ENCODE data around the gene MAB21L2.
"Not testable (repeated sequence)": the region's sequence is repeated elsewhere in the genome, so short reads cannot be mapped to it uniquely, and the experiment has no call there.

Gene MAB21L2

GRCh38 chr4:150582146-150582872 lies at the start of gene MAB21L2:
Gene MAB21L2, plus strand, starts transcription at chr4:150582151. Its CDS starts 879 bp downstream, at chr4:150583030.
- DNase-seq, result no peak

GRCh38 chr4:150533673-150534072 lies 48.3 kb upstream of the MAB21L2 start:
- DNase-seq, result no peak

DNA sequence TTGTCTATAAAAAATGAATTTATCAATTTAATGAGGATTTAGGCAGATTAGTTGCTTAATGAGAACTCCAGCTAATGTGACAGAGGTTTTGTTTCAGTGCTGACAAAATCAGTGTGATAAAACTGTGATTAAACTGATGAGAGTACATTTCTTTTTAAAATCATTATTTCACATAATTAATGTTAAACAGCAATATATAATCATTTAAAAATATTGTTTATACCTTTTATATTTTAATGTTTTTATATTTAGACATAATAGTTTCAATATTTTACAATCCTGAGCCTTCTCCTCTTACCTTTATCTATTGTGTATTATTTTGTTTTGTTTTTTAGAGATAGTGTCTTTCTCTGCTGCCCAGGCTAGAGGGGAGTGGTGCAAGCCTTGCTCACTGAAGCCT lies 47.1 kb upstream of the MAB21L2 start:
- no peak for DNase-seq

DNA sequence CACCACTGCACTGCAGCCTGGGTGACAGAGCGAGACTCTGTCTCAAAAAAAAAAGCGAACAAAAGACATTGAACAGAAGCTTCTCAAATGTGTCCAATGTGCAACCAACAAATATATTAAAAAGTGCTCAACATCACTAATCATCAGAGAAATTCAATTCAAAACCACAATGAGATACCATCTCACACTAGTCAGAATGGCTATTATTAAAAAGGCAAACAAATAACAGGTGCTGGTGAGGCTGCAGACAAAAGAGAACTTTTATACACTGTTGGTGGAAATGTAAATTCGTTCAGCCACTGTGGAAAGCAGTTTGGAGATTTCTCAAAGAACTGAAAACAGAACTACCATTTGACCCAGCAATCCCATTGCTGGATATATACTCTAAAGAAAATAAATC lies 44.0 kb upstream of the MAB21L2 start:
- not testable (repeated sequence) for DNase-seq

DNA sequence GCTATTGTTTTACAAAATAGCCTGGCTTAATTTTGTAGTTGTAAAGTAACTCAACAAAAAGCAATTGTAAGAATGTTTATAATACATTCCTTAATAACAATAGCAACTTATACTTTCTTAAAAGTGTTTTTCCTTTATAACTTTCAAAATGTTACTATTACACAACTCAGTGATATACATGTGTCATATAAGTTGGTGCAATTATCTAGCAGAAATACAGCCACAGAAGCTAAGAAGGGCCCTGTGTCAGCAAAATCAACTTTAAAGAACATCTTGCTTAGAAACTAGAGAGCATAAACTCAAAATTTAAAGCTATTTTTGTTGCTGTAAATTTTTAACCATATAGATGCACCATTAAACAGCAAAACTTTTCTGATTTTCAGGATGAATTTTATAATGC lies 41.4 kb upstream of the MAB21L2 start:
- DNase-seq, result no peak

- DNase-seq, result no peak
Measured at GRCh38 chr4:150540959-150541360, 41.0 kb upstream of the MAB21L2 start.

- DNase-seq, result no peak
Measured at GRCh38 chr4:150541681-150542080, 40.3 kb upstream of the MAB21L2 start.

DNA sequence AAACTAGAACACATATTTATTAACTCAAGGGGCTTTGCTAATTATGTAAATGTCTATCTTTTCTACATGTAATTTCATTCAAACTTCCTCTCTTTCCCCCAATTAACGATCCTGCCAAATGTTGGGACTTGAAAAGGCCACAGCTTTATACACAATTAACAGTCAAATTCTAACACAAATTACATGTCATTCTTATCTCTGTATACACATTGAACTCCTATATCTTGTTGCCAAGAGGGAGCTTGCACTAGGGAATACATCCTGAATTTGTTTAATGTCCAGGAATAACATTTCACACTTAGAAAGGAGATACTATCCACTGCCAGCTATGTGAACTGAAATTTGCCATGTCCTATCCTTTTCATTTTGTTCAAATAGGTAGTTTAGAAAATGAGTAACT lies 38.9 kb upstream of the MAB21L2 start:
- no peak for DNase-seq

- DNase-seq, result no peak
Measured at GRCh38 chr4:150546286-150546685, 35.7 kb upstream of the MAB21L2 start.

DNA sequence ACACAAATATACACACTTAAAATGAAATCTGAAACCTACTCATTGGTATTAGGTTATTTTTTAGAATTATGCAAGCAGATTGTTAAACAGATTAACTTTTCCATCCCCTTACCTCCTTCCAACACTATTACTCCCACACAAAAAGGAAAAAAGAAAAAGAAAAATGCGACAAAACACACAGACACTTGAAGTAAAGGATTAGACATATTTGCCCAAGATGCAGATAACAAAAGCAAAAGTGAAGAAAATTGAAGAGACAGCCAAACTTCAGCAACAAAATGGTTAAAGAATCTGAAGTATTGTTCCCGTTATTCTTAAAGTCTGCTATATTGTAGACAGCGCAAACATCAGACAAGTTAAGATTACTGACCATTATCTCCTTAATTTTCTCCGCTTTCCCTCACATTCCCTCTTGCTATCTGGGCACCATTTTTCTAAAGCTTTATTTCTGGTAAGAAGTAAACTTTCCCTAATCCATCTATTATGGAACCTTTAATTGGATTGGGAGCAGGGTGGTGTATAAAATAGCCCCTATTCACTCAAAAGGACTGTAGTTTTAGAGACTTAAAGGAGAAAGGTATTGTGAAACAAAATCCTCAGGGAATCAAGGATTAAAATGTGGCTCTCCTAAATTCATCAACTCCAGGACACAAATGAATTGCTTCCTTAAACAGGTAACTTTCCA lies 34.7 kb upstream of the MAB21L2 start:
- no peak for DNase-seq

- DNase-seq, result not testable (repeated sequence)
Measured at GRCh38 chr4:150557811-150558210, 24.1 kb upstream of the MAB21L2 start.

DNA sequence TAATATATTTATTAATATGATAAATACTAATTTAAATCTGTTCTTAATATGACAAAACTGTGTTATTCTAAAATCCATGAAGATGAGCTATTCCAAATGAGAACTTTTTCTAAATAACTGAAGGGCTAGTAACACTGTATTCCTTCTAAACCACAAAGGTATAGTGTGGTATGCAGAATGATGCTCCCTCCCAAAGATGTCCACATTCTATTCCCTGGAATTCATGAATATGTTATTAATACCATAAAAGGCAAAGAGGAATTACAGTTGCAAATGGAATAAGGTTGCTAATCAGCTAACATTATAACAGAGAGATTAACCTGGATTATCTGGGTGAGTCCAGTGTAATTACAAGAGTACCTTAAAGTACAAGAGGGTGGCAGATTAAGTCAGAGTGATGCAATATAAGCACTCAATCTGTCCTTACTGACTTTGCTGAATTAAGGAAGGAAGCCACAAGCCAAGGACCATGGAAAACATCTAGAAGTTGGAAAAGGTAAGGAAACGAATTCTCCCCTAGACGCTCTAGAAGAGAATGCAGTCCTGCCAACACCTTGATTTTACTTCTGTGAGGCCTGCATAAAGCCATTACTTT lies 20.7 kb upstream of the MAB21L2 start:
- no peak for DNase-seq

DNA sequence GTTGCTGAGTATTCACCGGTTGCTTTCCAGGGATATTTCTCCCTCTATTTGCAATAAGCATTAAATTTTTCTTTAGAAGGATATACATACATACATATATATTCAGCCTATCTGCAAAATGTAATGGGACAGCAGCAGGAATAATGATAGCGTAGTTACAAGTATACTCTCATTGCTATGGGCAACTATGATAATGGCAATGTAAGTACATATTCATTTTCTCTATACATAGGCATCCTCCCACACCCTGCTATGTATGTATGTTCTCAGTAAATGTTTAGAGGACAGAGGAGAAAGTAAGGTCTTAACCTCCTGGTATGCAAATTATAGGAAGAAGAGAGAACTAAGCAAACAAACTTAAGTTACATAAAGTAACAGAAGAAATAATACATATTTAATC lies 19.7 kb upstream of the MAB21L2 start:
- no peak for DNase-seq

GRCh38 chr4:150562751-150563150 lies 19.2 kb upstream of the MAB21L2 start:
- DNase-seq, result no peak

DNA sequence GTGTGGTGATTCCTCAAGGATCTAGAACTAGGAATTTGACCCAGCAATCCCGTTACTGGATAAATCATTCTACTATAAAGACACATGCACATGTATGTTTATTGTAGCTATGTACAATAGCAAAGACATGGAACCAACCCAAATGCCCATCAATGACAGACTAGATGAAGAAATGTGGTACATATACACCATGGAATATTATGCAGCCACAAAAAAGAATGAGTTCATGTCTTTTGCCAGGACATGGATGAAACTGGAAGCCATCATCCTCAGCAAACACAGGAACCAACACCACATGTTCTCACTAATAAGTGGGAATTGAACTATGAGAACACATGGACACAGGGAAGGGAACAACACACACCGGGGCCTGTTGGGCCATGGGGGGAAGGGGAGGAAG lies 17.0 kb upstream of the MAB21L2 start:
- not testable (repeated sequence) for DNase-seq

DNA sequence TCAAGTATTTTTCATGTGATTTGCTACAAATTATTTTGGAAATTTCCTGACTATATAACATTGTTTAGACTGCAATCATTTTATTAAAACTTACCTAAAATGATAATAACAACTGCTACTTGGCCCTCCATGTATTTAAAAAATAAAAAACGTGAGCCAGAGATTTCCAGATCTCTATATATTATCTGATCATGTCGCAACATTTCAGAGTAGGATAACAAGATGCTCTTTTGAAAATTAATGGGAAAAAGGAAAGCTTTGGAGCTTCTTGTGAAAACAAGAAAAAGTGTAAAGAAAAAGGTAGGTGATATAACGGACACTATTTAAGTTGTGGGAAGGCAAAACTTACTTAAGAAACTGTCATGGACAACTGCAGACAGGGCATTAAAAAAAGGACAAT lies 14.9 kb upstream of the MAB21L2 start:
- DNase-seq, result no peak

DNA sequence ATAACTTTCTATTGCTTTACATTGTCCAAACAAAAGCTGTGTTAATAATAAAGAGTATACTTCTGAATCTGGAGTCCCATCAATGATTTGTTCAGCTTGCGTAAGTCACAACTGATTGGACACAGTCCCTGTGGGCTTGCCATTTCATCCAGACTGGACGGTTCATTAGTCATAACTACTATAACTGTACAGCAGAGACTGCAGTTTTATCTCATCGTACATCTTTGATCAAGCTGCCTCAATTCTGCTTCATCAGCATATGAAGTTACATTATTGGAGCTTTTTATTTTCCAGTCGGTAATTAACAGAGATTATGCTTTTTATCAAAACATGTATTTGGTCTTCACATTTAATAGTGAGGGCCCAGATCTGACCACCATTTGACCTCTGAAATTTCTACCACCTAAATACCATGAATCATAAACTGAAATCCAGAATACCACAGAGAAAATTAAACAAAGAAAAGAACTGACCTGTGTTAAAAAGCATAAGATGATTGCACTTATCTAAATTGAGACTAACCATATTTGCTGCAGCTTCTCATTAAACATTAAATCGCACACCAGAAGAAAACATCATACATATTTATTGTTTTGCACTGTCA lies 12.5 kb upstream of the MAB21L2 start:
- no peak for DNase-seq

DNA sequence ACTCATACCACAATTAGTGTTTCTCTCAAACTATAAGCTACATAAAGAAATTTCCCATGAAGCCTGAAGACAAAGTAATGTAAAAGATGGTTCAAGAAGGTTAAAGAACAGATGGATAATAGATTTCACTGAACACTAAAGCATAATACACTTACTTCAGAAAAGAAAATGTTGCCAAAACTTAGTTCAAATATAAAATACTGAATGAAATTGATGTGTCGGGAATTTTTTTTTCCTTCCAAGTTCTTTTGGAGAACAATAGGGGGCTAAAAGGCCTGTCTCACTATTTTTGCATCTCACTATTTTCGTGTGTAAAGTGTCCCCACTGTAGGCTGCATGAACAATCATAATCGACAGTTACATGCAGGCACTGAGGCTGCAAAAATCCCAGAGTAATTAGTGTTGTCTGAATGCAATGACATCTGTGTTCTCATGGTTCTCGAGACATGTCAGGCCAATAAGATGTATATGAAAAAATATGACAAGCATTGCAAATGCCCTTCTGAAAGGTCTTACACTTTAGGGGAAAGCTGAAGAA lies 11.9 kb upstream of the MAB21L2 start:
- no peak for DNase-seq

DNA sequence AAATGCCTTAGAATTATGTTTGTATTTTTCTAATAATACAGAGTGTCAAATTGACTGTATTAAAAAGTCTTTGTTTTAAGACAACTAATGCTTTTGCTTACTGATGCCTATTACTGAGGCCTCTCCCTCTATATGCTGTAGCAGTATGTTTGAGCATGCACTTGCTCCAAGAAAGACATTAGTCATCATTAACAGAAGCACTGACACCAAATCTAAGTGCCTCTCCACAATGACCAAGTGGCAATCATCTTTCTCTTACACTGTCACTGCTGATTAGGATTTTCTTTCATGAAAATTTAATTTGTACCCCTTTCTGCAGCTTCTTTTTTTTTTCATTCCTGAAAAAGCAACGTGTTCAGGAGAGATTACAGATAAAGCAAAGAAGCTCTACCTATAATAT lies 11.1 kb upstream of the MAB21L2 start:
- no peak for DNase-seq

DNA sequence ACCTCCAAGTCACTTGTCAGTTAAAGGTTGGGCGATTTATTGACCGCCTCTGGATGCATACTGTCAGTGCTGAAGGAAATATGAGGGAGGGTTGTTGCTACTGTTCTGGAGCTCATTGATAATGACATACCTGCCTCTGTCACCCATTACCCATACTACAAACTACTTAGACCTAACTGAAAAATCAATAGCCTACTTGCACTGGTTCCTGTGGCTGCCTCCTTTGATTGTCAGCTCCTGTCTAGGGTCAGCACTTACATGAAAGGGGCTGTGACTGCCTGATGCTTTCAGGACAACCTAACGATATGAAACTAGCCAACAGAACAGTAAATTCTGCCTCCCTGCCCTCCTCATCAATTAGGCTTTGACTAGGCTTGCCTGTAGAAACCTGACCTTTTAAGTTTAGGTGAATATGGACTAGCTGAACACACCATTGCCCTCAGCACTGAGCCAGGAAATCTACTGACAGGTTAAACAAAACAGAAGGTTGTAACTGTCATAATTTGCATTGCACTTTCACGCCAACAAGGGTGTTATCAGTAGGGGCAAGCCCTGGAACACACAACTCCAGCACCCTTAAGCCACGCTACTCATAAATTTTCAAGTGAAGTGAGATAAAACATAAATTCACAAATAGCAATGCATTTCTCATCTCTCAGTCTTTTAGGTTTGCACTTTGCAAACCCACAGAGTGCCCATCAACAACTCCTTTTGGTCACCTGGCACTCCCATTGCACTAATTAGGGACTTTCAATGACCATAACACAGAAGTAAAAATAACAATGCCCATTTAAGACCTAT lies 9.0 kb upstream of the MAB21L2 start:
- no peak for DNase-seq

DNA sequence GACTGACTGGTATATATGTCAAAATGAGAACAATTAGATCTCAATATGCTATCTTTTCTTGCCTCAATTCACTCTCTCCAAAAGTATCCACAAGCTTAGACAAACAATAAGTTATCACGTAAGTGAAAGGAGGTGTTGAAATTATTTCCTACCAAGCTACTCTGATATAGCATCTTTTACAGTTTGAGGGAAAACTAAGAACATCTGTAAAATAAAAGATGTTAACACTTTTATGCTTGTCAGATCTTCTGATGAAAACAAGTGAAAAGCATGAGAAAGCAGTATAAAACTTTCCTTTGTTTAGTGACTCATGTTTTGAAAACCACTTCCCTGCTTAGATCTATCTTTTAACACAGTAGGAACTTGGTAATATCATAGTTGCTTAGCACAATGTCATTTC lies 8.4 kb upstream of the MAB21L2 start:
- DNase-seq, result no peak

DNA sequence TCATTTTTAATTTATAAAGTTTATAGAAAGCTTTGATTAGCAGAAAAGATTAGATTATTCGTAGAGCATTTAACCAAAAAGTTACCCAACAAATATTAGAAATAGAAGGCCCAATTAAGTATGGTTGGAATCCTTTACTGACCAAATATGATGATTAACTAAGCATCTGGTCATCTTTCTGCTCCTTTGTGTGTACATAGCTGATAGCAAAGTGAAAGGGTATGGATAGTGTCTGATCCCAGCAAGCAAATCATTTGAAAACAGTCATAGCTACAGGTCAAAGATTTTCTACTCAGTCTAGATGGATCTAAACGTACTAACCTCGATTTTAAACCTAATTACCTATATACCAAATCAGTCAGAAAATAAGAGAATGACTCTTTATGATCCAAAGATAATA lies 7.3 kb upstream of the MAB21L2 start:
- no peak for DNase-seq

- no peak for DNase-seq
Measured at GRCh38 chr4:150577796-150578195, 4.2 kb upstream of the MAB21L2 start.
